HG02623 (cell line): ENCODE measurements around the gene AACS.
"Not testable (repeated sequence)": the region's sequence is repeated elsewhere in the genome, so short reads cannot be mapped to it uniquely, and the experiment has no call there.

Experiments
- ATAC-seq: cut with Tn5 transposase; IDR thresholded peaks from one replicate; pipeline ENCODE4 v1.9.1; 2021; ENCODE audit warnings: moderate library complexity; ENCODE audit not compliant: unreplicated experiment

AACS gene

GRCh38 chr12:125121106-125121505, 55.9 kb downstream of the AACS start:
- no peak for ATAC-seq

- no peak for ATAC-seq
Measured at GRCh38 chr12:125122668-125123067, 57.4 kb downstream of the AACS start.

- ATAC-seq: no peak
Measured at GRCh38 chr12:125124320-125124966, 59.2 kb downstream of the AACS start.

GRCh38 chr12:125125271-125125670, 60.0 kb downstream of the AACS start:
- no peak for ATAC-seq

GRCh38 chr12:125128439-125129178, 63.4 kb downstream of the AACS start:
- no peak for ATAC-seq

GRCh38 chr12:125129179-125129571, 63.9 kb downstream of the AACS start:
- ATAC-seq: no peak

GRCh38 chr12:125129591-125130255, 64.5 kb downstream of the AACS start:
- no peak for ATAC-seq

GRCh38 chr12:125131958-125132357, 66.7 kb downstream of the AACS start:
- ATAC-seq: no peak

GRCh38 chr12:125132698-125133400, 67.6 kb downstream of the AACS start:
- no peak for ATAC-seq

- no peak for ATAC-seq
Measured at GRCh38 chr12:125133616-125134015, 68.4 kb downstream of the AACS start.

- ATAC-seq: no peak
Measured at GRCh38 chr12:125134576-125134975, 69.3 kb downstream of the AACS start.

- ATAC-seq: no peak
Measured at GRCh38 chr12:125135906-125136305, 70.7 kb downstream of the AACS start.

- no peak for ATAC-seq
Measured at GRCh38 chr12:125136702-125137101, 71.5 kb downstream of the AACS start.

GRCh38 chr12:125137766-125138344, 72.6 kb downstream of the AACS start:
- no peak for ATAC-seq

- no peak for ATAC-seq
Measured at GRCh38 chr12:125140279-125141209, 75.3 kb downstream of the AACS start.

GRCh38 chr12:125141210-125141573, 76.0 kb downstream of the AACS start:
- ATAC-seq: not testable (repeated sequence)

GRCh38 chr12:125142601-125143000, 77.4 kb downstream of the AACS start:
- ATAC-seq: no peak

- ATAC-seq: no peak
Measured at GRCh38 chr12:125143491-125143890, 78.3 kb downstream of the AACS start.

GRCh38 chr12:125145196-125145595, 80.0 kb downstream of the AACS start:
- no peak for ATAC-seq

GRCh38 chr12:125148316-125148715, 83.1 kb downstream of the AACS start:
- no peak for ATAC-seq
